IPS-18a (cell line): ENCODE data around the gene FHL5.

Experiments
- H3K27ac ChIP-seq: one replicate; pipeline ENCODE4 v1.5.1; 2013; ENCODE audit warnings: low read length
- H3K27me3 ChIP-seq: one replicate; pipeline ENCODE4 v1.6.1; 2013; ENCODE audit warnings: mild to moderate bottlenecking, low read length; ENCODE audit not compliant: control insufficient read depth, insufficient read depth
- H3K36me3 ChIP-seq: one replicate; pipeline ENCODE4 v1.6.1; 2013; ENCODE audit warnings: low read depth, low read length; ENCODE audit not compliant: control insufficient read depth
- H3K4me1 ChIP-seq: one replicate; pipeline ENCODE4 v1.6.1; 2013; ENCODE audit warnings: low read depth, low read length; ENCODE audit not compliant: control insufficient read depth
- H3K4me3 ChIP-seq: one replicate; pipeline ENCODE4 v1.5.1; 2013; ENCODE audit warnings: low read length
- H3K9ac ChIP-seq: one replicate; pipeline ENCODE4 v1.6.1; 2013; ENCODE audit warnings: mild to moderate bottlenecking, low read length, moderate library complexity
- H3K9me3 ChIP-seq: one replicate; pipeline ENCODE4 v1.6.1; 2013; ENCODE audit warnings: low read depth, low read length; ENCODE audit not compliant: control insufficient read depth

The FHL5 gene

DNA sequence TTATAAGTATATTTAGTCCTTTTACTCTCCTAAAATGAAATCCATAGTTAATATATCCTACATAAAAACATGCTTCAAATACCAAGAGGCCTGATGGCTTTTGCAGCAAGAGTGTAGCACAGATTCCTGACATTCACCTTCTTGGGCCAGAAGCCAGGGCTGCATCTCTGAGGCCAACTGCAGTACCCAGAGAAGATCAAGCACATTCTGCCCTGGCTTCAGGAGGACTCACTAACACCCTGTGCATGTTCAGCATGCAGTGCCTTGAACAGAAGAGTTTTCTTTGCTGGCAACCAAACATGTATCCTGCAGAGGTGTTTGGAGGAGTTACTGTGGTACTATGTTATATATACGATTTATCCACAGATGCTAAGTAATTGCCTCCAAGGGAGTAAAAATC, 90.3 kb downstream of the FHL5 start:
- Histone ChIP-seq H3K9ac (no peak overlapping the region), H3K4me3 (no peak overlapping the region), H3K4me1 (no peaks in the 10 kb centered on the region), H3K36me3 (no peaks in the 10 kb centered on the region), H3K27me3 (no peaks in the 10 kb centered on the region), H3K27ac (no peak overlapping the region), H3K9me3 (no peaks in the 10 kb centered on the region)

DNA sequence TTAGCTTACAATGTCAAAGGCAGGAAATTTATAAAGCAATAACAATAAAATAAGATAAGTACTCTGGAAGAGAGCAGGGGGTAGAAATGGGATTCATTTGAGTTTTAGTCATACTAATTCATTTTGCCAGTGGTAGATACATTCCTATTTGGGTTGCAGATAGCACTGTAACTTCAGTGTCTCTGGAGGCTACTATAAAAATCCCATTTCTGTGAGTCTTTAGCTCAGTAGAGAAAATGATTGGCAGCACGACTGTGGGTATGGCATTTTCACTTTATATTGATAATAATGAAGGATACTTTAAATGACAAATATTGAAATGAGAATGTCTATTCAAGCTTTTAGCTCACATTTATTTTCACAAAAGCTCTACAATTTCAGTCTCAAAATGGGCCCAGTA, 93.6 kb downstream of the FHL5 start:
- no peak overlapping the region for H3K4me3 ChIP-seq
- H3K4me1 ChIP-seq: no peaks in the 10 kb centered on the region
- H3K9ac ChIP-seq: no peak overlapping the region
- H3K27ac ChIP-seq: no peak overlapping the region
- no peaks in the 10 kb centered on the region for H3K27me3 ChIP-seq
- H3K36me3 ChIP-seq: no peaks in the 10 kb centered on the region
- no peaks in the 10 kb centered on the region for H3K9me3 ChIP-seq

DNA sequence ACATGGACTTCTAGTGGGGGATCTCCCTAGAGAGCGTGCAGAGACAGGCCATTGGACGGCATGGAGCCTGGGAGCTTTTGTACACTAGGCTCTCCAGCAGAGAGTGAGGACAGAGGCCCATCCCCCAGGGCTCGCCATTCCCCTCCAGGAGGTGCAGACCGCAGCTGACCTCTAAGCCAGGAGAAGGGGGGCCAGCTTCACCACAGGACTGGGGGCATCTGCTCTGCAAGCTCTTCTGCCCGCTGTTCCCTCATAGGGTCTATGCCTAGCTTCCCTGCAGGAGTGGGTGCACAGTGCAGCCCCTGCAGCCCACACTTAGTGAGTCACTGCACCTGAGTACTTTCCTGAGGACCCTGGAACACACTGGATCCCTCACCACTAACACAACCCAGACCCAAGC, 94.4 kb downstream of the FHL5 start:
- Histone ChIP-seq H3K4me1 (no peaks in the 10 kb centered on the region), H3K36me3 (no peaks in the 10 kb centered on the region), H3K9me3 (no peaks in the 10 kb centered on the region), H3K9ac (no peak overlapping the region), H3K4me3 (no peak overlapping the region), H3K27ac (no peak overlapping the region), H3K27me3 (no peaks in the 10 kb centered on the region)

DNA sequence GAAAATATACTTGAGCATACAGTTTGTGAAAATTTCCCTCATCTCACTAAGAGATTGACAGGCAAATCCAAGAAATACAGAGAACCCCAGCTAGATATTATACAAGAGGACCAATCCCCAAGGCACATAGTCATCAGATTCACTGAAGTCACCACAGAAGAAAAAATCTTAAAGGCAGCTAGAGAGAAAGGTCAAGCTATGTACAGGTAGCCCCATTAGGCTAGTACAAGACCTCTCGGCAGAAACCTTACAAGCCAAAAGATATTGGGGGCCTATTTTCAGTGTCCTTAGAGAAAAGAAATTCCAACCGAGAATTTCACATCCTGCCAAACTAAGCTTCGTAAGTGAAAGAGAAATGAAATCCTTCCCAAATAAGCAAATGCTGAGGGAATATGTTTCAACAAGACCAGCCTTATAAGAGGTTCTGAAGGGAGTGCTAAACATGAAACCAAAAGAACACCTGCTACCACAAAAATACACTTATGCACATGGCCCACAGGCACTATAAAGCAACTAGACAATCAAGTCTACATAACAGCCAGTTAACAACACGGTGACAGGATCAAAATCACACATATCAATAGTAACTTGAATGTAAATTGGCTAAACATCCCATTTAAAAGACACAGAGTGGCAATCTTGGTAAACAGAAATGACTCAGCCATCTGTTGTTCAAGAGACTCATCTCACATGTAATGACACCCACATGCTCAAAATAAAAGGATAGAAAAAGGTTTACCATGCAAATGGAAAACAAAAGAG, 96.3 kb downstream of the FHL5 start:
- no peaks in the 10 kb centered on the region for H3K9me3 ChIP-seq
- no peak overlapping the region for H3K9ac ChIP-seq
- H3K27me3 ChIP-seq: no peaks in the 10 kb centered on the region
- no peaks in the 10 kb centered on the region for H3K36me3 ChIP-seq
- H3K27ac ChIP-seq: no peak overlapping the region
- no peak overlapping the region for H3K4me3 ChIP-seq
- H3K4me1 ChIP-seq: no peaks in the 10 kb centered on the region
